GM10248 (cell line): ENCODE results near the gene GSK3B.

ENCODE experiments used
- CTCF ChIA-PET: fragments of 300-600 bp; sonication (Branson Sonifier 250); formaldehyde crosslinking; extraction: SDS; loops from one replicate; lab custom pipeline; 2021; ENCODE audit warnings: antibody characterized with exemption; lab: Yijun Ruan, JAX
- POLR2A ChIA-PET: fragments of 350-650 bp; sonication (Branson Sonifier 250); formaldehyde crosslinking; extraction: SDS; loops from one replicate; lab custom pipeline; 2020; ENCODE audit warnings: antibody characterized with exemption; lab: Yijun Ruan, JAX
- DNase-seq: peaks from one replicate; pipeline ENCODE4 v3.0.0; 2012; ENCODE audit errors: extremely low spot score
- CTCF ChIP-seq: IDR thresholded peaks from 2 replicates; pipeline ENCODE4 v1.5.1; 2012; ENCODE audit warnings: mild to moderate bottlenecking, low read depth; ENCODE audit errors: extremely low read depth, missing control alignments, control extremely low read depth

GSK3B gene

GRCh38 chr3:119913021-119913420 lies 181.2 kb downstream of the GSK3B start:
- no peak for TF ChIP-seq CTCF
- DNase-seq: no peak
- CTCF ChIA-PET: no interaction called here
- POLR2A ChIA-PET: interaction anchor here (0.6 kb wide), 1 partner anchor 96 kb away, joined by 3 read pairs; no protein-coding TSS in a partner anchor

GRCh38 chr3:119912220-119912619 lies 182.0 kb downstream of the GSK3B start:
- no peak for DNase-seq
- TF ChIP-seq CTCF: no peak
- ChIA-PET POLR2A (no interaction called here), CTCF (interaction anchor here (1.1 kb wide), 1 partner anchor 36 kb away, joined by 4 read pairs; no protein-coding TSS in a partner anchor)

GRCh38 chr3:119911748-119912147 lies 182.5 kb downstream of the GSK3B start:
- ChIA-PET CTCF (interaction anchor here (1.1 to 1.2 kb wide), 3 partner anchors 9 to 37 kb away, joined by 3 to 4 read pairs (median 4); no protein-coding TSS in a partner anchor), POLR2A (no interaction called here)
- DNase-seq: no peak
- TF ChIP-seq CTCF: no peak

- DNase-seq: no peak
- POLR2A ChIA-PET: no interaction called here
- no peak for TF ChIP-seq CTCF
- CTCF ChIA-PET: interaction anchor here (3.4 kb wide), 1 partner anchor 10 kb away, joined by 19 read pairs; no protein-coding TSS in a partner anchor
Observed at GRCh38 chr3:119902061-119902460, 192.2 kb downstream of the GSK3B start.

- ChIA-PET CTCF (interaction anchor here (3.4 kb wide), 1 partner anchor 9 kb away, joined by 19 read pairs; no protein-coding TSS in a partner anchor), POLR2A (no interaction called here)
- no peak for TF ChIP-seq CTCF
- no peak for DNase-seq
Observed at GRCh38 chr3:119901148-119901547, 193.1 kb downstream of the GSK3B start.

- no peak for DNase-seq
- ChIA-PET POLR2A (no interaction called here), CTCF (no interaction called here)
- no peak for TF ChIP-seq CTCF
Observed at GRCh38 chr3:119899192-119899511, 195.1 kb downstream of the GSK3B start.
